Measurements from ENCODE around the gene CPTP. TPM values are rescaled to one million over a fixed set of nuclear protein-coding genes. Genes with fewer than 3 reads are reported as not detected.

The CPTP gene
- total RNA-seq, 1 donor from 2014 or later, result 99.2 TPM

DNA sequence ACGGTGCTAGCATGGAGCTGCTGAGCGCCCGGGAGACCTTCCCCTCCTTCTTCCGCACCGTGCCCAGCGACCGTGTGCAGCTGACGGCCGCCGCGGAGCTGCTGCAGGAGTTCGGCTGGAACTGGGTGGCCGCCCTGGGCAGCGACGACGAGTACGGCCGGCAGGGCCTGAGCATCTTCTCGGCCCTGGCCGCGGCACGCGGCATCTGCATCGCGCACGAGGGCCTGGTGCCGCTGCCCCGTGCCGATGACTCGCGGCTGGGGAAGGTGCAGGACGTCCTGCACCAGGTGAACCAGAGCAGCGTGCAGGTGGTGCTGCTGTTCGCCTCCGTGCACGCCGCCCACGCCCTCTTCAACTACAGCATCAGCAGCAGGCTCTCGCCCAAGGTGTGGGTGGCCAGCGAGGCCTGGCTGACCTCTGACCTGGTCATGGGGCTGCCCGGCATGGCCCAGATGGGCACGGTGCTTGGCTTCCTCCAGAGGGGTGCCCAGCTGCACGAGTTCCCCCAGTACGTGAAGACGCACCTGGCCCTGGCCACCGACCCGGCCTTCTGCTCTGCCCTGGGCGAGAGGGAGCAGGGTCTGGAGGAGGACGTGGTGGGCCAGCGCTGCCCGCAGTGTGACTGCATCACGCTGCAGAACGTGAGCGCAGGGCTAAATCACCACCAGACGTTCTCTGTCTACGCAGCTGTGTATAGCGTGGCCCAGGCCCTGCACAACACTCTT lies 7.6 kb downstream of the CPTP start:
- Histone ChIP-seq H3K27ac (replicated peaks) (no peak overlapping the region), H3K36me3 (peaks cover 35% of the 10 kb centered on the region), H3K9me3 (replicated peaks) (no peaks in the 10 kb centered on the region), H3K27me3 (ENCODE audit: low read depth) (no peaks in the 10 kb centered on the region), H3K4me1 (peaks cover 37% of the 10 kb centered on the region), H3K4me3 (no peak overlapping the region)
- DNase-seq, result no peak
- intact Hi-C loops (cut with micrococcal nuclease), result no loop called here
- TF ChIP-seq, protein P1, sequence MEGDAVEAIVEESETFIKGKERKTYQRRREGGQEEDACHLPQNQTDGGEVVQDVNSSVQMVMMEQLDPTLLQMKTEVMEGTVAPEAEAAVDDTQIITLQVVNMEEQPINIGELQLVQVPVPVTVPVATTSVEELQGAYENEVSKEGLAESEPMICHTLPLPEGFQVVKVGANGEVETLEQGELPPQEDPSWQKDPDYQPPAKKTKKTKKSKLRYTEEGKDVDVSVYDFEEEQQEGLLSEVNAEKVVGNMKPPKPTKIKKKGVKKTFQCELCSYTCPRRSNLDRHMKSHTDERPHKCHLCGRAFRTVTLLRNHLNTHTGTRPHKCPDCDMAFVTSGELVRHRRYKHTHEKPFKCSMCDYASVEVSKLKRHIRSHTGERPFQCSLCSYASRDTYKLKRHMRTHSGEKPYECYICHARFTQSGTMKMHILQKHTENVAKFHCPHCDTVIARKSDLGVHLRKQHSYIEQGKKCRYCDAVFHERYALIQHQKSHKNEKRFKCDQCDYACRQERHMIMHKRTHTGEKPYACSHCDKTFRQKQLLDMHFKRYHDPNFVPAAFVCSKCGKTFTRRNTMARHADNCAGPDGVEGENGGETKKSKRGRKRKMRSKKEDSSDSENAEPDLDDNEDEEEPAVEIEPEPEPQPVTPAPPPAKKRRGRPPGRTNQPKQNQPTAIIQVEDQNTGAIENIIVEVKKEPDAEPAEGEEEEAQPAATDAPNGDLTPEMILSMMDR (IDR thresholded peaks at IDR 0.05; ENCODE audit: borderline replicate concordance), result no peak

GRCh38 chr1:1332774-1333480 lies 8.3 kb downstream of the CPTP start:
- intact Hi-C loops (cut with micrococcal nuclease), result no loop called here
- H3K4me1 ChIP-seq, result peaks cover 30% of the 10 kb centered on the region
- no peaks in the 10 kb centered on the region for H3K9me3 ChIP-seq (replicated peaks)
- peaks cover 35% of the 10 kb centered on the region for H3K36me3 ChIP-seq
- TF ChIP-seq, protein P1 (IDR thresholded peaks at IDR 0.05; ENCODE audit: borderline replicate concordance), result no peak
- H3K27ac ChIP-seq (replicated peaks), result no peak overlapping the region
- H3K4me3 ChIP-seq, result no peak overlapping the region
- no peaks in the 10 kb centered on the region for H3K27me3 ChIP-seq (ENCODE audit: low read depth)
- no peak for DNase-seq

- Histone ChIP-seq H3K9me3 (replicated peaks) (no peaks in the 10 kb centered on the region), H3K27me3 (ENCODE audit: low read depth) (no peaks in the 10 kb centered on the region), H3K4me3 (no peak overlapping the region), H3K4me1 (peaks cover 22% of the 10 kb centered on the region), H3K36me3 (peaks cover 35% of the 10 kb centered on the region), H3K27ac (replicated peaks) (no peak overlapping the region)
- intact Hi-C loops (cut with micrococcal nuclease), result no loop called here
- no peak for DNase-seq
- TF ChIP-seq, protein P1 (IDR thresholded peaks at IDR 0.05; ENCODE audit: borderline replicate concordance), result no peak
Observed at GRCh38 chr1:1333551-1334241, 9.1 kb downstream of the CPTP start.

DNA sequence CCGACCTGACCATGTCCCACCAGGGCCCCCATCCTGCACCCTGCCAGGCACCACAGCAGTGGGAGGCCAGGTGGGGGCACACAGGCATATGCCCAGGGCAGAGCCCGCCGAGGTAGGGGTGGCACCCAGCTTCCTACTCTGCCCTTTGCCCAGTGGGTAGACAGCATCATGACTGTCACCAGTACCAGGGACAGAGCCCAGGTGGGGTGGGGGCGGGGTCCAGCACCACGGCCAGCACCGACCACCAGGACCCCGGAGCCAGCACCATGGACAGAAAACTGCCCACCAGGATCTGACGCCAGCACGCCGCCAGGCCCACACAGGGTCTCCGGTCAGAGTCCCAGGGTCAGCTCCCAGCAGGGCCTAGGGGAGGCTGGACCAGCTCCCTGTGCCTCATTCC lies 10.2 kb downstream of the CPTP start:
- H3K36me3 ChIP-seq, result peaks cover 41% of the 10 kb centered on the region
- DNase-seq, result no peak

GRCh38 chr1:1335283-1335682 lies 10.7 kb downstream of the CPTP start:
- H3K4me1 ChIP-seq, result peaks cover 13% of the 10 kb centered on the region
- H3K36me3 ChIP-seq, result peaks cover 46% of the 10 kb centered on the region
- no peak overlapping the region for H3K27ac ChIP-seq (replicated peaks)
- no peaks in the 10 kb centered on the region for H3K27me3 ChIP-seq (ENCODE audit: low read depth)
- H3K4me3 ChIP-seq, result no peak overlapping the region
- intact Hi-C loops (cut with micrococcal nuclease), result no loop called here
- TF ChIP-seq, protein P1 (IDR thresholded peaks at IDR 0.05; ENCODE audit: borderline replicate concordance), result no peak
- DNase-seq, result no peak
- no peaks in the 10 kb centered on the region for H3K9me3 ChIP-seq (replicated peaks)

More for the DNA sequence above, 10.2 kb downstream of the CPTP start:
- Histone ChIP-seq H3K9me3 (replicated peaks) (no peaks in the 10 kb centered on the region), H3K27ac (replicated peaks) (no peak overlapping the region), H3K4me3 (no peak overlapping the region), H3K27me3 (ENCODE audit: low read depth) (no peaks in the 10 kb centered on the region), H3K4me1 (peaks cover 17% of the 10 kb centered on the region)
- TF ChIP-seq, protein P1 (IDR thresholded peaks at IDR 0.05; ENCODE audit: borderline replicate concordance), result no peak
- intact Hi-C loops (cut with micrococcal nuclease), result no loop called here

Measured in left ventricle myocardium inferior (tissue), 1 donor.